Gastrocnemius medialis (tissue), 4 donors: ENCODE data around the gene WWOX. TPM values are rescaled to one million over a fixed set of nuclear protein-coding genes. Genes with fewer than 3 reads are reported as not detected.

Experiments used
- ATAC-seq, 2 donors: fragments of 150-250 bp; one replicate each; pipeline ENCODE4 v1.9.1; 2016
- DNase-seq, 2 donors: peaks; one replicate each; pipeline ENCODE4 v3.0.0-alpha.2; 2019
- H3K27ac ChIP-seq, 4 donors: fragments of 200-600 bp; sonication (generic); 1 replicate in 1 of 4; 2 replicates in 3 of 4; pipeline ENCODE4 v1.5.1; 2016 to 2018; ENCODE audit warnings: mild to moderate bottlenecking in 2 of 4, moderate library complexity in 1 of 4
- H3K27me3 ChIP-seq, 3 donors: fragments of 200-600 bp; sonication (generic) in 2 of 3; 1 replicate in 1 of 3; 2 replicates in 2 of 3; pipeline versions ENCODE4 v1.5.1 to v1.6.0; 2016 to 2019; ENCODE audit warnings: mild to moderate bottlenecking in 1 of 3, moderate library complexity in 1 of 3
- H3K36me3 ChIP-seq, 2 donors: fragments of 200-600 bp; sonication (generic) in 1 of 2; one replicate each; pipeline ENCODE4 v1.5.1; 2017 to 2018
- H3K4me1 ChIP-seq, 2 donors: fragments of 200-600 bp; sonication (generic) in 1 of 2; one replicate each; pipeline ENCODE4 v1.5.1; 2016 to 2017; ENCODE audit warnings: mild to moderate bottlenecking in 2 of 2
- H3K4me3 ChIP-seq, 4 donors: fragments of 200-600 bp; sonication (generic) in 3 of 4; 1 replicate in 1 of 4; 2 replicates in 3 of 4; pipeline ENCODE4 v1.5.1; 2016 to 2019; ENCODE audit warnings: mild to moderate bottlenecking in 2 of 4
- H3K9me3 ChIP-seq, 3 donors: fragments of 200-600 bp; sonication (generic) in 2 of 3; 1 replicate in 1 of 3; 2 replicates in 2 of 3; pipeline ENCODE4 v1.5.1; 2016 to 2019
- POLR2A ChIP-seq, 2 donors: fragments of 450-650 bp; IDR thresholded peaks; one replicate each; pipeline ENCODE4 v1.6.1; 2017; ENCODE audit warnings: antibody characterized with exemption in 2 of 2, mild to moderate bottlenecking in 2 of 2, moderate library complexity in 2 of 2
- in situ Hi-C, 4 donors: fragments of 200-750 bp; cut with MboI; loops; one replicate each; pipeline versions ENCODE4 v1.15.0 to v1.8.0; 2017; ENCODE audit warnings: low sequenced_read_pairs in 4 of 4
- intact Hi-C: fragments of 100-400 bp; cut with DNase I; formaldehyde crosslinking; loops from one replicate; pipeline ENCODE4 v1.15.1; 2023; ENCODE audit warnings: low total_unique reads
- total RNA-seq, 4 donors: library from RNA; depleted of rRNA; stranded (reverse); fragments of >200 nt; gene quantifications; one replicate each; pipeline versions ENCODE4 v1.1.0 to v1.2.3, GENCODE V29; 2016
- TF ChIP-seq, protein P1 (sequence below), 5 experiments: fragments of 450-650 bp in 3 of 5; fragments of 200-600 bp in 2 of 5; sonication (generic) in 2 of 5; IDR thresholded peaks in 4 of 5; conservative IDR thresholded peaks in 1 of 5; 1 replicate in 4 of 5; 2 replicates in 1 of 5; pipeline ENCODE4 v1.5.1; 2016 to 2019; ENCODE audit warnings: antibody characterized with exemption in 5 of 5, mild to moderate bottlenecking in 3 of 5, moderate library complexity in 3 of 5

WWOX gene
- total RNA-seq, 4 donors from 2014 or later = 3.3 to 13.0 (median 6.0) TPM

- Histone ChIP-seq H3K9me3 (no peaks in the 10 kb centered on the region), H3K4me3 (no peak overlapping the region), H3K27ac (no peak overlapping the region), H3K36me3 (no peaks in the 10 kb centered on the region), H3K27me3 (no peaks in the 10 kb centered on the region), H3K4me1 (no peaks in the 10 kb centered on the region)
- no peak for ATAC-seq
- intact Hi-C loops = no loop called here
- DNase-seq = no peak
- in situ Hi-C loops = no loop called here
- TF ChIP-seq, protein P1, sequence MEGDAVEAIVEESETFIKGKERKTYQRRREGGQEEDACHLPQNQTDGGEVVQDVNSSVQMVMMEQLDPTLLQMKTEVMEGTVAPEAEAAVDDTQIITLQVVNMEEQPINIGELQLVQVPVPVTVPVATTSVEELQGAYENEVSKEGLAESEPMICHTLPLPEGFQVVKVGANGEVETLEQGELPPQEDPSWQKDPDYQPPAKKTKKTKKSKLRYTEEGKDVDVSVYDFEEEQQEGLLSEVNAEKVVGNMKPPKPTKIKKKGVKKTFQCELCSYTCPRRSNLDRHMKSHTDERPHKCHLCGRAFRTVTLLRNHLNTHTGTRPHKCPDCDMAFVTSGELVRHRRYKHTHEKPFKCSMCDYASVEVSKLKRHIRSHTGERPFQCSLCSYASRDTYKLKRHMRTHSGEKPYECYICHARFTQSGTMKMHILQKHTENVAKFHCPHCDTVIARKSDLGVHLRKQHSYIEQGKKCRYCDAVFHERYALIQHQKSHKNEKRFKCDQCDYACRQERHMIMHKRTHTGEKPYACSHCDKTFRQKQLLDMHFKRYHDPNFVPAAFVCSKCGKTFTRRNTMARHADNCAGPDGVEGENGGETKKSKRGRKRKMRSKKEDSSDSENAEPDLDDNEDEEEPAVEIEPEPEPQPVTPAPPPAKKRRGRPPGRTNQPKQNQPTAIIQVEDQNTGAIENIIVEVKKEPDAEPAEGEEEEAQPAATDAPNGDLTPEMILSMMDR (IDR thresholded peaks at IDR 0.05 in 4 of 5, conservative IDR thresholded peaks at IDR 0.05 in 1 of 5) = no peak
- TF ChIP-seq POLR2A (IDR thresholded peaks at IDR 0.05) = no peak
These were observed 55.4 kb downstream of the WWOX start for GRCh38 chr16:78154729-78155461.

DNA sequence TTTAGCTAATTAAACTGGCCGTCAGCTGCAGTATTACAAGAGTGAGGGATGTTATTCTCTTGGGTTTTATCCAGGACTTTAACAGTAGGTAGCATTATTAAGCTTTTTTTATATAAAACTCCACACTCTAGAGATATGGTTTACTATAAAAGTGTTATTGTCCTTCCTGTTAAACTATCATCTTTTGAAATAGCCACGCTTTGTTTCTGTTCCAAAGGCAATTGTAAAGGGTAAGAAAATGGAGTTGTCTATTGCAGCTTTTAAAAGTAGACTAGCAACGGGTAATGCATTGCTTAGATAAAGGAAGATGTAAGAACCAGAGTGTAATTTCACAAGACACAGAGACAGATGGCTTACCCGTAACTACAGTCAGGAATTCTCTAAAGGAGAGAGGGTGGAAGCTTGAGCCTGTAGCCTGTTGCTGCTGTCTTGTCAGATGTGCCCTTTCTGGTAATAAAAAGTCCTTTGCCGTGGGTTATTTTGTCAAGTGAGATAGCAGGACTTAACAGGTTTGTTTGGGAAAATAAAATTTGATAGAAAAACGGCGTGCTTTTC lies 56.4 kb downstream of the WWOX start:
- no peak for ATAC-seq
- H3K27ac ChIP-seq = no peak overlapping the region
- H3K27me3 ChIP-seq = no peaks in the 10 kb centered on the region
- no peaks in the 10 kb centered on the region for H3K9me3 ChIP-seq
- in situ Hi-C loops = no loop called here
- no peaks in the 10 kb centered on the region for H3K4me1 ChIP-seq
- H3K4me3 ChIP-seq = no peak overlapping the region
- no peaks in the 10 kb centered on the region for H3K36me3 ChIP-seq
- intact Hi-C loops = no loop called here
- DNase-seq = no peak
- TF ChIP-seq POLR2A (IDR thresholded peaks at IDR 0.05) = no peak
- TF ChIP-seq, protein P1 (IDR thresholded peaks at IDR 0.05 in 4 of 5, conservative IDR thresholded peaks at IDR 0.05 in 1 of 5) = no peak

GRCh38 chr16:78161023-78161729 lies 61.7 kb downstream of the WWOX start:
- no peak for ATAC-seq
- TF ChIP-seq, protein P1 (IDR thresholded peaks at IDR 0.05 in 4 of 5, conservative IDR thresholded peaks at IDR 0.05 in 1 of 5) = no peak
- TF ChIP-seq POLR2A (IDR thresholded peaks at IDR 0.05) = no peak
- H3K27ac ChIP-seq = no peak overlapping the region
- H3K4me1 ChIP-seq = no peaks in the 10 kb centered on the region
- no peak for DNase-seq
- no peaks in the 10 kb centered on the region for H3K9me3 ChIP-seq
- intact Hi-C loops (no loop called here), in situ Hi-C loops (no loop called here)
- H3K27me3 ChIP-seq = no peaks in the 10 kb centered on the region
- no peak overlapping the region for H3K4me3 ChIP-seq
- H3K36me3 ChIP-seq = no peaks in the 10 kb centered on the region

- ATAC-seq = no peak
- intact Hi-C loops (no loop called here), in situ Hi-C loops (no loop called here)
- H3K27ac ChIP-seq = no peak overlapping the region
- H3K4me3 ChIP-seq = no peak overlapping the region
- no peaks in the 10 kb centered on the region for H3K9me3 ChIP-seq
- no peaks in the 10 kb centered on the region for H3K27me3 ChIP-seq
- TF ChIP-seq, protein P1 (IDR thresholded peaks at IDR 0.05 in 4 of 5, conservative IDR thresholded peaks at IDR 0.05 in 1 of 5) = no peak
- no peak for TF ChIP-seq POLR2A (IDR thresholded peaks at IDR 0.05)
- no peaks in the 10 kb centered on the region for H3K4me1 ChIP-seq
- H3K36me3 ChIP-seq = no peaks in the 10 kb centered on the region
- DNase-seq = no peak
These were observed 64.6 kb downstream of the WWOX start for GRCh38 chr16:78163772-78164670.
